ENCODE data around the gene EWSR1. TPM values are rescaled to one million over a fixed set of nuclear protein-coding genes. Genes with fewer than 3 reads are reported as not detected.
"Not testable (repeated sequence)": the region's sequence is repeated elsewhere in the genome, so short reads cannot be mapped to it uniquely, and the experiment has no call there.

The EWSR1 gene
- total RNA-seq, 8 experiments from 2014 or later = 134 to 362 (median 188) TPM

DNA sequence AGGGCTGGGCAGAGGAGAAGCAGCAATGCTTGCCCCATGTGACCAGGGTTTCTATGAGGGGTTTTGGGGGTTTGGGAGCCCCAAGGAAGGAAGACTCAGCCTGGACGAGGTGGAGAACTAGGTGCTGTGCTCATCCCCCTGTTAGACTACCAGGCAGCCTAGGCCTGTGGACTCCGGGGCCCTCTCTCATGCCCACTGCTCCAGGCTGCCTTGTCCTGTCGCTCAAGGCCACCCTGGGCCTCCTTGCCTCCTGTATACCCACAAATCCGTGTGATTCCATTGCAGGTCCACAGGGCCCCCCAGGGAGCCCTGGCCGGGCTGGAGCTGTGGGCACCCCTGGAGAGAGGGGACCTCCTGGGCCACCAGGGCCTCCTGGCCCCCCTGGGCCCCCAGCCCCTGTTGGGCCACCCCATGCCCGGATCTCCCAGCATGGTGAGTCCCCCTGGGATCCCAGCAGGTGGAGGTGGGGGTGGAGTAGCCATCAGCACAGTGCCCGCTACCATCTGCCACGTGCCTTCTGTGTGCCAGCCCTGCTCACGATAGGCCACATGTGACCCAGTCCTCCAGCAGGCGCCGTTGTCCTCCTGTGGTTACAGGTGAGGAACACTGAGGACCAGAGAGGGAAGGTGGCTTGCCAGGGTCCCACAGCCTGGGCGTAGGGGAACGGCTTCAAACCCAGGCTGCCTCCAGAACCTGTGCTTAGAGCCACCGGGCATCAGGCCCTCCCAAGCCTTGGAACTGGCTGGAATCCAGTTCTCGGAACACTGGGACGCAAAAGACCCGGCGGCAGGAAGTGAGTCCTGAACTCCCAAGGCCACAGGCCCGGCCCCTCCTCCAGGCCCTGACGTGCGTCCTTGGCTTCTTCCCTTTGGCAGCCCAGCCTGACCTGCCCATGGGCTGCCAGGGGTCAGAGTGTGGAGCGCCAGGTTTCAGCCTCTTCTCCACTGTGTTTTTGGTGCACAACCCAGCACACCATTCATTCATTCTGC is 35.8 kb upstream of the EWSR1 start:
- H3K4me1 ChIP-seq (replicated peaks in 1 of 2) = no peaks in the 10 kb centered on the region
- no peak overlapping the region for H3K4me3 ChIP-seq
- ATAC-seq (replicated peaks in 6 of 8) = no peak
- in situ Hi-C loops (cut with MboI; ENCODE audit: low pct_unique_long_range_greater_than_20kb in 2 of 9, low sequenced_read_pairs in 9 of 9, unreplicated experiment in 9 of 9) = no loop called here
- H3K27ac ChIP-seq = no peak overlapping the region
- 80 to 100% (median 90%) methylated on average over 1 to 4 of the region's 22 CpGs; no CpG with 5 or more reads in 7 of the 10 experiments for WGBS, 10 experiments

GRCh38 chr22:29233277-29233877 is 34.7 kb upstream of the EWSR1 start:
- WGBS, 10 experiments = 86 to 100% methylated on average over 1 of the region's 1 CpG; no CpG with 5 or more reads in 8 of the 10 experiments
- no peak for ATAC-seq (replicated peaks in 6 of 8)

DNA sequence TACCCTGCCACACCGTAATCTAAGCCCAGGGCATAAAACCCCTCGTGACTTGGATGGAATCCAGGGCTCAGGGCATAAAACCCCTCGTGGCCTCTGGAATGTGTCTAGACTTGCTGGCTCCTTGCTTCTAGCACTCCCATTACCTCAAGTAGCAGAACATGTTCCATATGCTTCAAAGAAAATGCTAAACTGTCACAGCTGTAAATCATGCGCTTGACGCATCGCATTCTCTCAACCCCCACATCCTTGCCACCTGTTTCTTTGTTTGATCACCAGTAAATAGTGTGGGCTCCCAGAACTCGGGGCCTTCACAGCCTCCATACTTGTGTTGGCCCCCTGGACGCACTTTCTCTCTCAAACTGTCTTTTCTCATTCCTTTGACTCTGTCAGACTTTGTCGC is 27.6 kb upstream of the EWSR1 start:
- not testable (repeated sequence) for H3K4me3 ChIP-seq; H3K27ac ChIP-seq; ATAC-seq (replicated peaks in 6 of 8); H3K4me1 ChIP-seq (replicated peaks in 1 of 2)
- in situ Hi-C loops (cut with MboI; ENCODE audit: low pct_unique_long_range_greater_than_20kb in 2 of 9, low sequenced_read_pairs in 9 of 9, unreplicated experiment in 9 of 9) = loop anchor here in 1 of 9 experiments (10.0 kb wide), 1 partner anchor 386 kb away; no protein-coding TSS in a partner anchor
- whole genome bisulfite sequencing, 10 experiments = 15 to 100% (median 71%) methylated on average over 1 to 9 of the region's 9 CpGs; no CpG with 5 or more reads in 1 of the 10 experiments

More at GRCh38 chr22:29233277-29233877, 34.7 kb upstream of the EWSR1 start:
- Histone ChIP-seq H3K4me1 (replicated peaks in 1 of 2) (no peaks in the 10 kb centered on the region), H3K27ac (no peak overlapping the region), H3K4me3 (no peak overlapping the region)
- in situ Hi-C loops (cut with MboI; ENCODE audit: low pct_unique_long_range_greater_than_20kb in 2 of 9, low sequenced_read_pairs in 9 of 9, unreplicated experiment in 9 of 9) = no loop called here

DNA sequence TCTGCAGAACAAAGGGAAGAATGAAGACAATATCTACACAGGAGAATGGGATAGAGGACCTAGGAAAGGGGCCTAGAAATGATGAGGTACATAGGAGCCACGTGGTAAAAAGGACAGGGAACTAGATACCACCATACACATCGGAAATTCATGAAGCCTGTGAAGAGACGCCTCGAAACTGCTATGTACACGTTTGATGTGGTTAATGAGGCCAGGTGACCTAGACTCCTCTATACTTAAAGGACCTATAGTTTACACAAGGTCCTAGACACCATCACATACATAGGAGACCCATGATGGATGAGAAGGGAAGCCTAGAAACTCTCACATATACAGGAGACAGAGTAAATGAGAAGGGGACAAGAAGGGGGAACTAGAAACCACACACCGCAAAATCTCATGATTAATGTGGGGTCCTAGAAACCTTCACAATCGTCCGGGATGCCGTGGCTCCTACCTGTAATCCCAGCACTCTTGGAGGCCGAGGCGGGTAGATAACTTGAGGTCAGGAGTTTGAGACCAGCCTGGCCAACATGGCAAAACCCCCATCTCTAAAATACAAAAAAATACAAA is 24.1 kb upstream of the EWSR1 start:
- H3K27ac ChIP-seq = no peak overlapping the region
- WGBS, 10 experiments = 0 to 100% (median 86%) methylated on average over 2 to 11 of the region's 11 CpGs; no CpG with 5 or more reads in 2 of the 10 experiments
- no peaks in the 10 kb centered on the region for H3K4me1 ChIP-seq (replicated peaks in 1 of 2)
- no peak for ATAC-seq (replicated peaks in 6 of 8)
- in situ Hi-C loops (cut with MboI; ENCODE audit: low pct_unique_long_range_greater_than_20kb in 2 of 9, low sequenced_read_pairs in 9 of 9, unreplicated experiment in 9 of 9) = loop anchor here in 1 of 9 experiments (10.0 kb wide), 1 partner anchor 389 kb away; no protein-coding TSS in a partner anchor
- no peak overlapping the region for H3K4me3 ChIP-seq

DNA sequence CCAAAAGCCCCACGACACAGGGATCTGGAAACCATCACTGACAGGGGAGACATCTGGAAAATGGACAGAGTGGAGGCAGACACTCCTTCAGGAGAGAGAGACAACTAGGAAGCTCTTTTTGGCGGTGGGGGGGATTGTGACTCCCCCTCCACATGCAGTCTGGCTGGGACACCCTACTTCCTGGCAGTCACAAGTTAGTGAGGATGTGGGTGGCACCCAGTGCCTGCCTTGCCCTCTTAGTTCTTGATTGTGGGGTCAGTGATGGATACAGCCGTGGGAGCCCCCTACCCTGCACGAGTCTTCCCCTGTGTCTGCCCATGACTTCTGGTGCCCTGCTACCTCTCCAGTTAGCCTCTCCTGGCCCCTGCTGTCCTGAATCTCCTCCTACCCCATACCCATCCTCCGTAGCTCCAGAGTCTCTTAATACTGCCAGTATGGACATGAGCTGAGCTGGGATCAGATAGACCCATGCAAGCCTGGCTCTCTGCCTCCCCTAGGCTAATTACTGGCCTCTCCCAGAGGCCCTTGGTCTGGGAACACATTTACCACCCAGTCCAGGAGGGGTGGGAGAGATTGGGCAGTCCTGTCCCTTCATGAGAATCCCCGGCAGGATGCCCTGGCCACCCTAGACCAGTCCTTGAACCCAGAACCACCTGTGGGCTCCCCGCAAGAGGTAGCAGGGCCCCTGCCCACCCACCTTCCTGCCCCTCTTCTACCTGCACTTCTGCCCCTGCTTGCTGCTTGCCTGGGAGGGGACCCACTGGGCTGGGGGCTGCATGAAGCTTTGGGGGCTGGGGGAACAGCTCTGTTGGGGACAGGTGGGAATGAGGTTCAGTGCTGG is 23.1 kb upstream of the EWSR1 start:
- Histone ChIP-seq H3K4me3 (no peak overlapping the region), H3K4me1 (replicated peaks in 1 of 2) (no peaks in the 10 kb centered on the region), H3K27ac (no peak overlapping the region)
- WGBS, 10 experiments = 18 to 70% (median 40%) methylated on average over 2 to 3 of the region's 7 CpGs; no CpG with 5 or more reads in 6 of the 10 experiments
- peak; percentile 30 to 58 (median 45) for ATAC-seq (replicated peaks in 6 of 8)
- in situ Hi-C loops (cut with MboI; ENCODE audit: low pct_unique_long_range_greater_than_20kb in 2 of 9, low sequenced_read_pairs in 9 of 9, unreplicated experiment in 9 of 9) = loop anchor here in 1 of 9 experiments (10.0 kb wide), 1 partner anchor 390 kb away; no protein-coding TSS in a partner anchor

DNA sequence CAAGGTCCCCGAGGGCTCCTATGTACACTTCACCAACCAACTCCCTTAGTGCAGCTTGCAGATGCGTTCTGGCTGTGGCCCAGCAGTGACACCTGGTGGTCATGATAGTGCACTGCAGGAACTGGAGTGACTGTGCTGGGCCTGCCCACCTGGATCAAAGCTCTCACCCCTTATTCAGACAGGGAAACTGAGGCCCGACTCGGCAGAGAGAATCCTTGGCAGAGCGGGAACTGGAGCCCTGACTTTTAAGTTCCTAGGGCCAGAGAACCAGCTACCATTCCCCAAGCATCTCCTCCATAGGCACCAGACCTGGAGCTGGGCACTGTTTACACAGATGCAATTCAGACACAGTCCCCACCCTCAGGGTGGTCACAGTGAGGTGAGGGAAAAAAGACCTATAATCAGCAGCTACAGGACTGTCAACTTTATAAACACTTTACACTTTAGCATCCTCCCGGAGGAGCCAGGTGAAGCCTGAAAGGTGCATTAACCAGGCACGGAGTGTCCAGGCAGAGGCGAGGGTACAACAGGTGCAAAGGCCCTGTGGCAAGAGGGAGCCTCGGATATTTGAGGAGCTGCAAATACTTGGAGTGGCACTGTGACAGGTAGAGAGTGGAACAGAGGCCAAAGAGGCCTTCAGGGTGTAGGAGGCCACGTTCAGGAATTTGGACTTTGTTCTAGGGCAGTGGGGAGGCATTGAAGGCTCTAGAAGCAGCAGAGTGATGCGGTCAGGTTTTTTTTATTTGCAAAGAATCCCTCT is 22.3 kb upstream of the EWSR1 start:
- no peaks in the 10 kb centered on the region for H3K4me1 ChIP-seq (replicated peaks in 1 of 2)
- in situ Hi-C loops (cut with MboI; ENCODE audit: low pct_unique_long_range_greater_than_20kb in 2 of 9, low sequenced_read_pairs in 9 of 9, unreplicated experiment in 9 of 9) = loop anchor here in 1 of 9 experiments (10.0 kb wide), 1 partner anchor 391 kb away; no protein-coding TSS in a partner anchor
- peak; percentile 86 to 99 (median 90) for ATAC-seq (replicated peaks in 6 of 8)
- 0 to 63% (median 49%) methylated on average over 1 to 8 of the region's 11 CpGs; no CpG with 5 or more reads in 2 of the 10 experiments for WGBS, 10 experiments
- H3K4me3 ChIP-seq = no peak overlapping the region
- no peak overlapping the region for H3K27ac ChIP-seq

DNA sequence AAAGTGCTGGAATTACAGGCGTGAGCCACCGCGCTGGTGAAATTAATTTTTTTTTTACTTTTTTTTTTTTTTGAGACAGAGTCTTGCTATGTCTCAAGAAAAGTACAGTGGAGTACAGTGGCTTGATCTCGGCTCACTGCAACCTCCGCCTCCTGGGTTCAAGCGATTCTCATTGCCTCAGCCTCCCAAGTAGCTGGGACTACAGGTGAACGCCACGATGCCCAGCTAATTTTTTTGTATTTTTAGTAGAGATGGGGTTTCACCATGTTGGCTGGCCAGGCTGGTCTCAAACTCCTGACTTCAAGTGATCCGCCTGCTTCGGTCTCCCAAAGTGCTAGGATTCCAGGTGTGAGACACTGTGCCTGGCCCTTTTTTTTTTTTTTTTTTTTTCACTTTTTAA is 20.2 kb upstream of the EWSR1 start:
- H3K27ac ChIP-seq; ATAC-seq (replicated peaks in 6 of 8); H3K4me1 ChIP-seq (replicated peaks in 1 of 2); H3K4me3 ChIP-seq: not testable (repeated sequence)
- in situ Hi-C loops (cut with MboI; ENCODE audit: low pct_unique_long_range_greater_than_20kb in 2 of 9, low sequenced_read_pairs in 9 of 9, unreplicated experiment in 9 of 9) = loop anchor here in 1 of 9 experiments (10.0 kb wide), 1 partner anchor 393 kb away; no protein-coding TSS in a partner anchor
- WGBS, 10 experiments = 40 to 100% (median 93%) methylated on average over 3 to 10 of the region's 10 CpGs; no CpG with 5 or more reads in 2 of the 10 experiments

DNA sequence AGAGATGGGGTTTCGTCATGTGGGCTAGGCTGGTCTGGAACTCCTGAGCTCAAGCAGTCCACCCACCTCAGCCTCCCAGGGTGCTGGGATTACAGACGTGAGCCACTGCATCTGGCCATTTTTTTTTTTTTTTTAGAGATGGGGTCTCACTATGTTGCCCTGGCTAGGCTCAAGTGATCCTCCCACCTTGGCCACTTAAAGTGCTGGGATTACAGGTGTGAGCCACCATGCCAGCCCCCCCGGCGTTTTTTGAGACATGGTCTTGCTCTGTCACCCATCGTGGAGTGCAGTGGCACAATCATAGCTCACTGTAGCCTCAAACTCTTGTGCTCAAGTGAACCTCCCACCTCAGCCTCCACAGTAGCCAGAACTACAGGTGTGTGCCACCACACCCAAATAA is 16.8 kb upstream of the EWSR1 start:
- in situ Hi-C loops (cut with MboI; ENCODE audit: low pct_unique_long_range_greater_than_20kb in 2 of 9, low sequenced_read_pairs in 9 of 9, unreplicated experiment in 9 of 9) = loop anchor here in 1 of 9 experiments (25.0 kb wide), 1 partner anchor 389 kb away; no protein-coding TSS in a partner anchor
- Histone ChIP-seq H3K27ac (no peak overlapping the region), H3K4me1 (replicated peaks in 1 of 2) (no peaks in the 10 kb centered on the region), H3K4me3 (no peak overlapping the region)
- ATAC-seq (replicated peaks in 6 of 8) = no peak
- 60 to 100% (median 83%) methylated on average over 1 to 3 of the region's 5 CpGs; no CpG with 5 or more reads in 4 of the 10 experiments for WGBS, 10 experiments

DNA sequence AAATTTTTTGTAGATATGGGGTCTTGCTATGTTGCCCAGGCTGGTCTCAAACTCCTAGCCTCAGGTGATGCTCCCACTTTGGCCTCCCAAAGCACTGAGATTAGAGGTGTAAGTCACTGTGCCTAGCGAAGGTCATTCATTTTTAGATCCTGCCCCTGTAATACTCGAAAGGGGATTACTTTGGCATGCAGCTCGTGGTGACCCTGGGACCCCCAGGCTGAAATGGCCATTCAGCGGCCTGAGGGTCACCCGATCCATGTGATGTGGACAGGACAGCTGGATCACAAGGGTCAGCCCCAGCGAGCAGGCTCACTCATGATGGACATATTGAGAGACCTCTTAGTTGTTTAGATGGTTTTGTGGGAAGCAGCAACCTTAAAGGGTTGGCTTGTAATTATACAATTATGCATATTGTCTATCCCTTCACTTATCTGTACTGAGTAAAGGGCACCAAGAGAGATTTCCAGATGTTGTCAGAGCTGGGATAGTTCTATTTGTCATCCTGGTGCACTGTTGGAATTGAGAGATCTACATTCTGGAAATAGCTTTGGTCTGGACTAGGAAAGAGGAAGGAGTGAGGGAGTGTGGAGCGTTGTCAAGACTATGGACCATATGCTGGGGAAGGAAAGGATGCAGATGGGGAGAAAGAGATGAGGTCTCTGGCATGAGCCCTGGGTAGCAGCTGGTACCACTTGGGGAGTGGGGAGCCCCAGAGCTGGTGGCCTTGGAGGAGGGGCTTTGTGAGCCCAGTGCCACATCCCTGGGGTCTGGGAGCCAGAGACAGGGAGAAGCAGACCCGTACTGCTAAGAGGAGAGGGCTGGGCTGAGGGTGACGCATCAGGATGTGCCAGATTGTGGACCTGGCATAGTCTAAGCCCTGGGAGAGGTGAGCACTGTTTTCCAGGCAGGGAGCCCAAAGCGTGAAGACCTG is 15.8 kb upstream of the EWSR1 start:
- in situ Hi-C loops (cut with MboI; ENCODE audit: low pct_unique_long_range_greater_than_20kb in 2 of 9, low sequenced_read_pairs in 9 of 9, unreplicated experiment in 9 of 9) = loop anchor here in 1 of 9 experiments (25.0 kb wide), 1 partner anchor 390 kb away; no protein-coding TSS in a partner anchor
- Histone ChIP-seq H3K4me1 (replicated peaks in 1 of 2) (no peaks in the 10 kb centered on the region), H3K4me3 (no peak overlapping the region), H3K27ac (no peak overlapping the region)
- peak in 1 of 8 experiments; percentile 24 for ATAC-seq (replicated peaks in 6 of 8)
- 0 to 100% (median 96%) methylated on average over 1 to 6 of the region's 10 CpGs; no CpG with 5 or more reads in 3 of the 10 experiments for WGBS, 10 experiments

- Histone ChIP-seq H3K4me1 (replicated peaks in 1 of 2) (no peaks in the 10 kb centered on the region), H3K27ac (no peak overlapping the region), H3K4me3 (no peak overlapping the region)
- in situ Hi-C loops (cut with MboI; ENCODE audit: low pct_unique_long_range_greater_than_20kb in 2 of 9, low sequenced_read_pairs in 9 of 9, unreplicated experiment in 9 of 9) = loop anchor here in 1 of 9 experiments (25.0 kb wide), 1 partner anchor 391 kb away; no protein-coding TSS in a partner anchor
- 43 to 100% (median 71%) methylated on average over 1 to 10 of the region's 14 CpGs; no CpG with 5 or more reads in 2 of the 10 experiments for WGBS, 10 experiments
- ATAC-seq (replicated peaks in 6 of 8) = no peak
These were observed 14.3 kb upstream of the EWSR1 start for GRCh38 chr22:29253561-29254285.
